RWPE2 (cell line): Measurements from ENCODE around the gene FAM168A.
A peak's percentile ranks its signal among the peaks of the same experiment; 100 is the strongest.

Experiments
- ATAC-seq: fragments of 200-7000 bp; cut with Tn5 transposase; 3 replicates; pipeline ENCODE4 v1.9.1; 2021; ENCODE audit warnings: low read depth
- DNase-seq: peaks from one replicate; pipeline ENCODE4 v3.0.0-alpha.2; 2020; ENCODE audit warnings: low spot score
- H3K27ac ChIP-seq: fragments of 450-650 bp; 2 replicates; pipeline ENCODE4 v1.5.1; 2017; ENCODE audit warnings: mild to moderate bottlenecking; ENCODE audit not compliant: poor library complexity, severe bottlenecking
- H3K27me3 ChIP-seq: fragments of 250-450 bp; sonication (Bioruptor Pico); 2 replicates; pipeline ENCODE4 v1.5.1; 2021; ENCODE audit warnings: mild to moderate bottlenecking, moderate library complexity; ENCODE audit not compliant: insufficient read depth, poor library complexity, severe bottlenecking
- H3K36me3 ChIP-seq: fragments of 250-450 bp; sonication (Bioruptor Pico); 2 replicates; pipeline ENCODE4 v1.5.1; 2020; ENCODE audit warnings: low read depth, mild to moderate bottlenecking, moderate library complexity
- H3K4me1 ChIP-seq: fragments of 250-450 bp; sonication (Bioruptor Pico); 2 replicates; pipeline ENCODE4 v1.5.1; 2021; ENCODE audit warnings: mild to moderate bottlenecking, moderate library complexity; ENCODE audit not compliant: insufficient read depth, poor library complexity, severe bottlenecking
- H3K4me3 ChIP-seq: fragments of 250-450 bp; sonication (Bioruptor Pico); 2 replicates; pipeline ENCODE4 v1.5.1; 2021; ENCODE audit warnings: mild to moderate bottlenecking, moderate library complexity; ENCODE audit not compliant: severe bottlenecking
- H3K9me3 ChIP-seq: fragments of 250-450 bp; sonication (Bioruptor Pico); 2 replicates; pipeline ENCODE4 v1.5.1; 2021; ENCODE audit warnings: mild to moderate bottlenecking, moderate library complexity; ENCODE audit not compliant: severe bottlenecking
- CTCF ChIP-seq: fragments of 450-650 bp; IDR thresholded peaks from one replicate; pipeline ENCODE4 v1.5.1; 2017; ENCODE audit warnings: mild to moderate bottlenecking, moderate library complexity; ENCODE audit not compliant: poor library complexity, severe bottlenecking

FAM168A gene

GRCh38 chr11:73360743-73361369 is 237.1 kb downstream of the FAM168A start:
- Histone ChIP-seq H3K36me3 (peaks cover 12% of the 10 kb centered on the region; the same call in 1 of the 2 replicates), H3K27ac (no peak overlapping the region), H3K4me1 (no peaks in the 10 kb centered on the region), H3K27me3 (no peaks in the 10 kb centered on the region), H3K9me3 (no peaks in the 10 kb centered on the region), H3K4me3 (no peak overlapping the region)
- no peak for TF ChIP-seq CTCF
- ATAC-seq: no peak
- no peak for DNase-seq

- TF ChIP-seq CTCF: peak; percentile 36
- no peak overlapping the region for H3K27ac ChIP-seq
- ATAC-seq: peak; percentile 41; the same call in 2 of the 3 replicates
- H3K36me3 ChIP-seq: peaks cover 11% of the 10 kb centered on the region; the same call in 1 of the 2 replicates
- H3K4me1 ChIP-seq: no peaks in the 10 kb centered on the region
- H3K4me3 ChIP-seq: no peak overlapping the region
- DNase-seq: no peak
- H3K27me3 ChIP-seq: no peaks in the 10 kb centered on the region
- no peaks in the 10 kb centered on the region for H3K9me3 ChIP-seq
Observed at GRCh38 chr11:73359930-73360742, 237.8 kb downstream of the FAM168A start.

DNA sequence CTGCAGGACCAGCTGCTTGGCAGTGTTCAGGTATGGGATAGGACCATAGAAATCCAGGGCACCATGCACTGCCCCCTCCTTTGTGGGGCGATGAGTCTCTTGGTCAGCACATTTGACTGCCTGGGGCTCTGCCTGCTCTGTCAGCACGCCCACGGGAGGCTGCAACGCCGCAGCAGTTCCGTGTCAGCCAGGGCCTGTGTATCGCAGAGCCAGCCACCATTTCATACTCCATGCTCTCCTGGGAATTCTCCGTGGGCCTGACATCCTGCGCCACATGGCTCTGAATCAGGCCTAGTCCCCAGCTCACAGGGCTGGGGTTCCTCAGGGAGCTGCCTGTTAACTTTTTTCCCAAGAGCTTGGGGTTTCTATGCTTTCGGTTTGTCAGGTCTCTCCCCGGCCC is 238.6 kb downstream of the FAM168A start:
- Histone ChIP-seq H3K27ac (no peak overlapping the region), H3K4me1 (no peaks in the 10 kb centered on the region), H3K9me3 (no peaks in the 10 kb centered on the region), H3K27me3 (no peaks in the 10 kb centered on the region), H3K36me3 (peaks cover 7% of the 10 kb centered on the region; the same call in 1 of the 2 replicates), H3K4me3 (no peak overlapping the region)
- no peak for ATAC-seq
- no peak for TF ChIP-seq CTCF
- DNase-seq: no peak

DNA sequence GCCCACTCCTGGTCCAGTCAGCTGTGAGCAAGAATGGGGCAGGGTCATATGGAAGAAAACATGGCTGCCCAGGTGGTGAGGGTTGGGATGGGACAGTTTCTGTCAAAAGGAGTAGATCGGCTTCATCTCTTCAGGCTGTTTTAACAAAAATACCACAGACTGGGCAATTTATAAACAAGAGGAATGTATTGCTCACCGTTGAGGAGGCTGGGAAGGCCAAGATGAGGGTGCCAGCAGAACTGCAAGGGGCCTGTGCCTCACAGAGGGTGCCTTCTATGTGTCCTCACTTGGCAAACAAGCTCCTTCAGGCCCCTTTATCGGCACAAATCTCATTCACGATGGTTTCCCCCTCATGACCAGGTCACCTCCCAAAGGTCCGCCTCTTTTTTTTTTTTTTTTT is 239.8 kb downstream of the FAM168A start:
- DNase-seq: no peak
- ATAC-seq: no peak
- no peak overlapping the region for H3K27ac ChIP-seq
- no peaks in the 10 kb centered on the region for H3K9me3 ChIP-seq
- peaks cover 10% of the 10 kb centered on the region; the same call in 1 of the 2 replicates for H3K36me3 ChIP-seq
- no peak overlapping the region for H3K4me3 ChIP-seq
- TF ChIP-seq CTCF: no peak
- H3K4me1 ChIP-seq: no peaks in the 10 kb centered on the region
- H3K27me3 ChIP-seq: no peaks in the 10 kb centered on the region
